Chondrocyte (in vitro differentiated cells): ENCODE measurements around the gene FOXO6. TPM values are rescaled to one million over a fixed set of nuclear protein-coding genes. Genes with fewer than 3 reads are reported as not detected.

ENCODE experiments used
- DNase-seq: peaks from one replicate; pipeline ENCODE4 v3.0.0; 2021; ENCODE audit warnings: mixed read lengths, low spot score
- H3K27ac Mint-ChIP-seq: one replicate; pipeline ENCODE4 v1.8.0; 2021; ENCODE audit warnings: mild to moderate bottlenecking, moderate library complexity, mixed read lengths; ENCODE audit not compliant: unreplicated experiment
- H3K27me3 Mint-ChIP-seq: 2 replicates; pipeline ENCODE4 v1.8.0; 2021; ENCODE audit warnings: low read depth, mixed read lengths
- H3K36me3 Mint-ChIP-seq: 2 replicates; pipeline ENCODE4 v1.8.0; 2021; ENCODE audit warnings: low read depth, mixed read lengths
- H3K4me1 Mint-ChIP-seq: 2 replicates; pipeline ENCODE4 v1.8.0; 2021; ENCODE audit warnings: low read depth, mild to moderate bottlenecking, mixed read lengths
- H3K4me3 Mint-ChIP-seq: one replicate; pipeline ENCODE4 v1.8.0; 2021; ENCODE audit warnings: mild to moderate bottlenecking, moderate library complexity, mixed read lengths; ENCODE audit not compliant: unreplicated experiment
- H3K9me3 Mint-ChIP-seq: 2 replicates; pipeline ENCODE4 v1.8.0; 2021; ENCODE audit warnings: low read depth, mixed read lengths
- total RNA-seq: library from RNA; stranded (reverse); gene quantifications from 3 replicates; pipeline ENCODE4 v1.2.1, GENCODE V29; 2021
- TF ChIP-seq, protein P1 (sequence below): fragments of 200-600 bp; sonication (generic); IDR thresholded peaks from 2 replicates; pipeline ENCODE4 v1.5.0; 2021; ENCODE audit warnings: antibody characterized with exemption, mild to moderate bottlenecking, moderate library complexity

Gene FOXO6
- total RNA-seq, 1 donor from 2014 or later, result 1.1 TPM

DNA sequence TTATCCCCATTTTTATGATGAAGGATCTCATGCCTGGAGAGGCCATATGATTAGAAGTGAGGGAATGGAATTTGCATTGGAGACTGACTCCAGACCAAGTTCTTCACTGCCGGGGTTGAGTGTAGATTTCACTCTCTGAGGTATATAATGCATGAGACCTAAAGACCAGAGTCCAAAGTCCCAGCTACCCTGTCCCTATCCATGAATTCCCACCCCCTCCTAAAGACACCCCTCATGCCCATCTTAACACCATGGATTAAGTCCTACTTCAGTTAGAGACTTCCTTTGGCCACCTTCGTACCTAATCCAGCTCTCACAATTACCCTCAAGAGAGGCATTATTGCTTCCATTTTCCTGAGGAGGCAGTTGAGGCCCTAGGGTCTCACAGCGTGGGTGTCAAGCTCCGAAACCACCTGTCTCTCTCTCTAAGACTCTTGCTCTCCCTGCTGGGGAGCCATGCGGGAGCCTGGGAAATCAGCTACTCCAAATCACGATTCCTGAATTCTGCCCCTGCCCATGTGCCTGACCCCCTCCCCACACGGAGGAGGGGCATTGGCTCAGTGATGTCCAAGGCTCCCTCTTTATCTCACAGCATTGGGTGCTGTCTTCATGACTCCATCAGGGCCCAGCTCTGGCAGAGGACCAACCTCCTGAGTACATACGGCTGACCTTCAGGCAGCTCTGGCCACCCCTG, 11.7 kb upstream of the FOXO6 start:
- Mint-ChIP-seq H3K27me3 (peaks cover 15% of the 10 kb centered on the region), H3K4me1 (peaks cover 6% of the 10 kb centered on the region), H3K27ac (no peak overlapping the region), H3K9me3 (no peaks in the 10 kb centered on the region), H3K36me3 (no peaks in the 10 kb centered on the region), H3K4me3 (no peak overlapping the region)
- TF ChIP-seq, protein P1, sequence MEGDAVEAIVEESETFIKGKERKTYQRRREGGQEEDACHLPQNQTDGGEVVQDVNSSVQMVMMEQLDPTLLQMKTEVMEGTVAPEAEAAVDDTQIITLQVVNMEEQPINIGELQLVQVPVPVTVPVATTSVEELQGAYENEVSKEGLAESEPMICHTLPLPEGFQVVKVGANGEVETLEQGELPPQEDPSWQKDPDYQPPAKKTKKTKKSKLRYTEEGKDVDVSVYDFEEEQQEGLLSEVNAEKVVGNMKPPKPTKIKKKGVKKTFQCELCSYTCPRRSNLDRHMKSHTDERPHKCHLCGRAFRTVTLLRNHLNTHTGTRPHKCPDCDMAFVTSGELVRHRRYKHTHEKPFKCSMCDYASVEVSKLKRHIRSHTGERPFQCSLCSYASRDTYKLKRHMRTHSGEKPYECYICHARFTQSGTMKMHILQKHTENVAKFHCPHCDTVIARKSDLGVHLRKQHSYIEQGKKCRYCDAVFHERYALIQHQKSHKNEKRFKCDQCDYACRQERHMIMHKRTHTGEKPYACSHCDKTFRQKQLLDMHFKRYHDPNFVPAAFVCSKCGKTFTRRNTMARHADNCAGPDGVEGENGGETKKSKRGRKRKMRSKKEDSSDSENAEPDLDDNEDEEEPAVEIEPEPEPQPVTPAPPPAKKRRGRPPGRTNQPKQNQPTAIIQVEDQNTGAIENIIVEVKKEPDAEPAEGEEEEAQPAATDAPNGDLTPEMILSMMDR, result no peak
- peak; percentile 34 for DNase-seq

DNA sequence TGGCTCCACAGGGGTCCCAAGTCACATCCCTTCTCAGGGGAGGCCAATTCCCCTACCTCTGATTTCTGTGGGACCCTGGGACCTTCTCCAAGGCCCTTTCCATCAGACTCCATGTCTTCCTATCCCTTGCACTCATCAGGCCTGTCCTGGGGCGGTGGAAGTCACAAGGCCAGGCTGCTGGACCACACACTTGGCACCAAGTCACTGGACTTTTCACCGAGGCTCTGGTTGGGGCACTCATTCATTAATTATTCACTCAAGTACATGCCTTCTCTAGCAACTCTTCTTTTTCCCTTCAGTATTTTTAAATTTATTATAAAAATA, 11.2 kb upstream of the FOXO6 start:
- TF ChIP-seq, protein P1, result no peak
- H3K36me3 Mint-ChIP-seq, result no peaks in the 10 kb centered on the region
- no peak for DNase-seq
- H3K27me3 Mint-ChIP-seq, result peaks cover 15% of the 10 kb centered on the region
- no peak overlapping the region for H3K27ac Mint-ChIP-seq
- H3K4me3 Mint-ChIP-seq, result no peak overlapping the region
- peaks cover 6% of the 10 kb centered on the region for H3K4me1 Mint-ChIP-seq
- H3K9me3 Mint-ChIP-seq, result no peaks in the 10 kb centered on the region

DNA sequence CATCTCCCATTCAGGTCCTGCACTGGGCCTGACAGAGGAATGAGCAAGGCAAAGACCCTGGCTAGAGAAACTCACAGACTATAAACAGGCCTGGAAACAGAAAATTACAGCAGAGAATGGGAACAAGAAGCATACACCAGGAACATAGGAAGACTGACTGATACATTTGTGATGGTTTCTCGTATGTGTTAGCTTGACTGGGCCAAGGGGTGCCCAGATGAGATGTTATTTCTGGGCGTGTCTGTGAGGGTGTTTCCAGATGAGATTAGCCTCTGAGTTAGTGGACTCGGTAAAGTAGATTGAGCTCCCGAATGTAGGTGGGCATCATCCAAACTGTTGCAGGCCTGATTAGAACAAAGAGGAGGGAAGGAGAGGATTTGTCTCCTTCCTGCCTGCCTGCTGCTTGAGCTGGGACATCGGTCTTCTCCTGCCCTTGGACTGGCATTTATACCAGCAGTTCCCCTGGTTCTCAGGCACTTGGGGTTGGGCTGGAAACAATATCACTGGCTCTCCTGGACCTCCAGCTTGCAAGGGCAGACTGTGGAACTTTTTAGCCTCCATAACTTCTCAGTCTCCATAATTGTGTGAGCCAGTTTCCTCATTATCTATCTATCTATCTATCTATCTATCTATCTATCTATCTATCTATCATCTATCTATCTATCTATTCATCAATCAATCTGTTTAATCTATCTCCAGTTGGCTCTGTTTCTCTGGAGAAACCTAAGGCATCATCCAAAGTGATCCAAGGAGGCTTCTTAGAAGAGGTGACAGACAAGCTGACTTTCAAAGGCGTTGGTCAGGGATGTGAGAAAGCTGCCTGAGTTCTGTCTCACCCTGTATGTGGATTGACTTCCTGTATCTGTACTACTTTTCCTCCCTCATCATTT, 9.7 kb upstream of the FOXO6 start:
- Mint-ChIP-seq H3K4me1 (peaks cover 6% of the 10 kb centered on the region), H3K27ac (no peak overlapping the region), H3K4me3 (no peak overlapping the region), H3K36me3 (no peaks in the 10 kb centered on the region), H3K27me3 (peaks cover 15% of the 10 kb centered on the region), H3K9me3 (no peaks in the 10 kb centered on the region)
- TF ChIP-seq, protein P1, result no peak
- peak; percentile 6 for DNase-seq

DNA sequence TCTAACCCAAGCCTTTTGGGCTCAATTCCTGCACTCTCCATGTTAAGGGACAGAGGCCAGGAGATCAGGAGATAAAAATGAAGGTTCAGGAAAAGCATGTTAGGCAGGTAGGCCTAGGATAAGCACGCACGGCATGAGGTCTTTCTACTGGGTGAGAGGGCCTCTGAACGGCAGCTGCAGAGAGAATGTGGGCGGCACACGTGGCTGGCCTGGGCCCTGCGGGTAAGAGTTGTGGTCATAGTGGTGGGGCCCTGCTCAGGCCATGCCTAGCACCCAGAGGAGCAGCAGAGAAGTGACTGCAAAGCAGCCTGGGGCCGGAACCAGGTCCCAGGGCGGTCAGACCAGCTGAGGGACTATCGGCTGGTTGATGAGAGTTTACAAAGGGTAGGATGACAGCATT, 7.5 kb upstream of the FOXO6 start:
- H3K4me1 Mint-ChIP-seq, result peaks cover 19% of the 10 kb centered on the region
- no peaks in the 10 kb centered on the region for H3K9me3 Mint-ChIP-seq
- DNase-seq, result peak; percentile 75
- H3K36me3 Mint-ChIP-seq, result no peaks in the 10 kb centered on the region
- H3K27me3 Mint-ChIP-seq, result peaks cover 12% of the 10 kb centered on the region
- H3K27ac Mint-ChIP-seq, result no peak overlapping the region
- TF ChIP-seq, protein P1, result no peak
- no peak overlapping the region for H3K4me3 Mint-ChIP-seq

DNA sequence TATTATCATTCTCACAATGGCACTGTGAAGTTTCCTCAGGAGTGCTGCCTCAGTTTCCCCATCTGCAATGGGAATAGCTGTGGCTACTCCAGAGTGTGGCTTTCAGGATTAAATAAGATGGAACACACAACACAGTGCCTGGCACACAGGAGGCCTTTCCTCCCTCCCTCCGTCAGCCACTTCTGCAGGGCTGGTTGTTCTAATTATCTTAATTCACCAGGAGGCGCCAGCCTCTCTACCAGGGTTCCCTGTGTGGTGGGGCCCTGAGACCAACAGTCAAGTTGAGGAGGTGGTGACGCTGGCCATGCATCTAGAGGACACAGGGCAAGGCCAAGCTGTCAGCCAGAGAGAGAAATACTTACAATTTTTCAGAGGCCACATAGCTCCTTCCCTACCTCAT, 6.3 kb upstream of the FOXO6 start:
- no peak overlapping the region for H3K27ac Mint-ChIP-seq
- no peaks in the 10 kb centered on the region for H3K36me3 Mint-ChIP-seq

More for the DNA sequence above, 6.3 kb upstream of the FOXO6 start:
- Mint-ChIP-seq H3K4me3 (no peak overlapping the region), H3K4me1 (peaks cover 31% of the 10 kb centered on the region), H3K27me3 (peaks cover 2% of the 10 kb centered on the region), H3K9me3 (no peaks in the 10 kb centered on the region)
- TF ChIP-seq, protein P1, result no peak
- peak; percentile 39 for DNase-seq
